GM23338 (cell line): Measurements from ENCODE around the gene SELENOM. TPM values are rescaled to one million over a fixed set of nuclear protein-coding genes. Genes with fewer than 3 reads are reported as not detected.
"Not testable (repeated sequence)": the region's sequence is repeated elsewhere in the genome, so short reads cannot be mapped to it uniquely, and the experiment has no call there.

Source experiments
- ATAC-seq: fragments of 200-7000 bp; cut with Tn5 transposase; 3 replicates; pipeline ENCODE4 v1.9.1; 2020
- DNase-seq: peaks from one replicate; pipeline ENCODE4 v3.0.0-alpha.2; 2015; ENCODE audit warnings: low spot score
- H2AFZ ChIP-seq: fragments of 200-600 bp; sonication (generic); 2 replicates; pipeline ENCODE4 v1.8.0; 2016; ENCODE audit warnings: antibody characterized with exemption, mild to moderate bottlenecking, moderate library complexity
- H3F3A ChIP-seq: fragments of 200-600 bp; sonication (generic); replicated peaks from 2 replicates; pipeline ENCODE4 v1.8.0; 2017; ENCODE audit warnings: antibody characterized with exemption, mixed run types, low read depth
- H3K27ac ChIP-seq: fragments of 200-600 bp; sonication (generic); 2 replicates; pipeline ENCODE4 v1.6.1; 2016; ENCODE audit warnings: low read depth
- H3K27me3 ChIP-seq: fragments of 200-600 bp; sonication (generic); 2 replicates; pipeline ENCODE4 v1.8.0; 2016; ENCODE audit warnings: mild to moderate bottlenecking, mixed run types, moderate library complexity; ENCODE audit not compliant: insufficient read depth
- H3K36me3 ChIP-seq: fragments of 200-600 bp; sonication (generic); 2 replicates; pipeline ENCODE4 v1.8.0; 2016; ENCODE audit warnings: mild to moderate bottlenecking; ENCODE audit not compliant: insufficient read depth
- H3K4me1 ChIP-seq: fragments of 200-600 bp; sonication (generic); 2 replicates; pipeline ENCODE4 v1.8.0; 2016; ENCODE audit warnings: mild to moderate bottlenecking, moderate library complexity; ENCODE audit not compliant: insufficient read depth
- H3K4me2 ChIP-seq: fragments of 200-600 bp; sonication (generic); 2 replicates; pipeline ENCODE4 v1.7.1; 2017; ENCODE audit warnings: mixed run types
- H3K4me3 ChIP-seq: fragments of 200-600 bp; sonication (generic); 2 replicates; pipeline ENCODE4 v1.6.1; 2016; ENCODE audit warnings: mixed run types
- H3K79me2 ChIP-seq: fragments of 200-600 bp; sonication (generic); replicated peaks from 2 replicates; pipeline ENCODE4 v1.8.0; 2017; ENCODE audit warnings: mild to moderate bottlenecking; ENCODE audit not compliant: insufficient read depth
- H3K9me2 ChIP-seq: fragments of 200-600 bp; sonication (generic); 2 replicates; pipeline ENCODE4 v1.8.0; 2017; ENCODE audit not compliant: insufficient read depth
- H4K20me1 ChIP-seq: fragments of 200-600 bp; sonication (generic); replicated peaks from 2 replicates; pipeline ENCODE4 v1.8.0; 2017; ENCODE audit warnings: mild to moderate bottlenecking; ENCODE audit not compliant: insufficient read depth
- H3K27ac Mint-ChIP-seq: 2 replicates; pipeline ENCODE4 v1.8.0; 2020; ENCODE audit warnings: inconsistent platforms, mild to moderate bottlenecking, moderate library complexity, mixed read lengths
- H3K27me3 Mint-ChIP-seq: 3 replicates; pipeline ENCODE4 v1.8.0; 2022; ENCODE audit warnings: low read depth, mild to moderate bottlenecking, moderate library complexity, mixed read lengths, inconsistent platforms; ENCODE audit not compliant: insufficient read depth, poor library complexity
- H3K36me3 Mint-ChIP-seq: 3 replicates; pipeline ENCODE4 v1.8.0; 2021; ENCODE audit warnings: low read depth, mild to moderate bottlenecking, inconsistent platforms, moderate library complexity, mixed read lengths
- H3K4me1 Mint-ChIP-seq: 3 replicates; pipeline ENCODE4 v1.8.0; 2020; ENCODE audit warnings: mild to moderate bottlenecking, inconsistent platforms, mixed read lengths
- H3K4me3 Mint-ChIP-seq: 3 replicates; pipeline ENCODE4 v1.8.0; 2021; ENCODE audit warnings: moderate library complexity, mild to moderate bottlenecking, inconsistent platforms, mixed read lengths
- H3K9me3 Mint-ChIP-seq: 3 replicates; pipeline ENCODE4 v1.8.0; 2020; ENCODE audit warnings: moderate library complexity, mild to moderate bottlenecking, inconsistent platforms, mixed read lengths
- STAT1 ChIP-seq: IDR thresholded peaks from one replicate; pipeline ENCODE4 v1.6.1; 2016; ENCODE audit warnings: antibody characterized with exemption; ENCODE audit not compliant: unreplicated experiment
- polyA plus RNA-seq: library from polyadenylated mRNA; unstranded; fragments of >200 nt; fragmentation: Nextera tagmentation; extraction: Ambion mirVana; gene quantifications from 2 replicates; pipeline ENCODE4 v1.2.1, GENCODE V29; 2016
- total RNA-seq: library from RNA; depleted of rRNA; stranded (reverse); fragments of >200 nt; shearing (Covaris generic); gene quantifications from 2 replicates; pipeline ENCODE4 v1.2.3, GENCODE V29; 2014
- TF ChIP-seq, protein P1 (sequence below): fragments of 250-450 bp; sonication (Bioruptor Pico); IDR thresholded peaks from 2 replicates; pipeline ENCODE4 v1.5.0; 2020; ENCODE audit warnings: mild to moderate bottlenecking, moderate library complexity
- TF ChIP-seq, protein P2 (sequence below): IDR thresholded peaks from one replicate; pipeline ENCODE4 v1.6.1; 2018; ENCODE audit warnings: antibody characterized with exemption; ENCODE audit not compliant: unreplicated experiment

SELENOM gene
- total and polyA plus RNA-seq, 2 experiments from 2014 or later, result 44.9 to 50.8 TPM

DNA sequence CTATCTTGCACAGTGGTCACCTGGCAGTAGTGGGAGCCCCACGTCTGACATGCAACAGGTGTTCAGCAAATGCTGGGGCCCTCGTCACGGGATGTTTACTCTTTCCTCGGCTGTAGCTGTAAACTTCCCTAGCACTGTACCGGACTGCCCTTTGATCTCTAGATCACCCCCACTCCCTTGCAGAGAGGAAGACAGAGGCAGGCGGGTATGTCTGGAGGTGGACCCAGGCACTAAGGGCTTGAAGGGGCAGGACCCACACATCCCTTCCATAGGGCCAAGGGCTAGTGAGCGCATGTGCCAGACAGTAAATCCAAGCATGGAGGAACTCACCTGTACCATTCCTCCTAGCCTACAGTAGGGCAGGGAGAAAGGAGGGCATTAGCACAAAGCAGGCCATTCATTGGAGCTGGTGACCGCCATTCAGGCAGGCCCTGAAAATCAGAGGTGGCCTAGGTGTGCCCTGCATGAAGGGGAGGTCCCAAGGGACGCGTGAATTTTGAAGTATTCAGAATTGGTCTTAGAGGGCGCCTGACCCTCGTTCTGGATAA, 28.2 kb downstream of the SELENOM start (continued):
- TF ChIP-seq, protein P1, sequence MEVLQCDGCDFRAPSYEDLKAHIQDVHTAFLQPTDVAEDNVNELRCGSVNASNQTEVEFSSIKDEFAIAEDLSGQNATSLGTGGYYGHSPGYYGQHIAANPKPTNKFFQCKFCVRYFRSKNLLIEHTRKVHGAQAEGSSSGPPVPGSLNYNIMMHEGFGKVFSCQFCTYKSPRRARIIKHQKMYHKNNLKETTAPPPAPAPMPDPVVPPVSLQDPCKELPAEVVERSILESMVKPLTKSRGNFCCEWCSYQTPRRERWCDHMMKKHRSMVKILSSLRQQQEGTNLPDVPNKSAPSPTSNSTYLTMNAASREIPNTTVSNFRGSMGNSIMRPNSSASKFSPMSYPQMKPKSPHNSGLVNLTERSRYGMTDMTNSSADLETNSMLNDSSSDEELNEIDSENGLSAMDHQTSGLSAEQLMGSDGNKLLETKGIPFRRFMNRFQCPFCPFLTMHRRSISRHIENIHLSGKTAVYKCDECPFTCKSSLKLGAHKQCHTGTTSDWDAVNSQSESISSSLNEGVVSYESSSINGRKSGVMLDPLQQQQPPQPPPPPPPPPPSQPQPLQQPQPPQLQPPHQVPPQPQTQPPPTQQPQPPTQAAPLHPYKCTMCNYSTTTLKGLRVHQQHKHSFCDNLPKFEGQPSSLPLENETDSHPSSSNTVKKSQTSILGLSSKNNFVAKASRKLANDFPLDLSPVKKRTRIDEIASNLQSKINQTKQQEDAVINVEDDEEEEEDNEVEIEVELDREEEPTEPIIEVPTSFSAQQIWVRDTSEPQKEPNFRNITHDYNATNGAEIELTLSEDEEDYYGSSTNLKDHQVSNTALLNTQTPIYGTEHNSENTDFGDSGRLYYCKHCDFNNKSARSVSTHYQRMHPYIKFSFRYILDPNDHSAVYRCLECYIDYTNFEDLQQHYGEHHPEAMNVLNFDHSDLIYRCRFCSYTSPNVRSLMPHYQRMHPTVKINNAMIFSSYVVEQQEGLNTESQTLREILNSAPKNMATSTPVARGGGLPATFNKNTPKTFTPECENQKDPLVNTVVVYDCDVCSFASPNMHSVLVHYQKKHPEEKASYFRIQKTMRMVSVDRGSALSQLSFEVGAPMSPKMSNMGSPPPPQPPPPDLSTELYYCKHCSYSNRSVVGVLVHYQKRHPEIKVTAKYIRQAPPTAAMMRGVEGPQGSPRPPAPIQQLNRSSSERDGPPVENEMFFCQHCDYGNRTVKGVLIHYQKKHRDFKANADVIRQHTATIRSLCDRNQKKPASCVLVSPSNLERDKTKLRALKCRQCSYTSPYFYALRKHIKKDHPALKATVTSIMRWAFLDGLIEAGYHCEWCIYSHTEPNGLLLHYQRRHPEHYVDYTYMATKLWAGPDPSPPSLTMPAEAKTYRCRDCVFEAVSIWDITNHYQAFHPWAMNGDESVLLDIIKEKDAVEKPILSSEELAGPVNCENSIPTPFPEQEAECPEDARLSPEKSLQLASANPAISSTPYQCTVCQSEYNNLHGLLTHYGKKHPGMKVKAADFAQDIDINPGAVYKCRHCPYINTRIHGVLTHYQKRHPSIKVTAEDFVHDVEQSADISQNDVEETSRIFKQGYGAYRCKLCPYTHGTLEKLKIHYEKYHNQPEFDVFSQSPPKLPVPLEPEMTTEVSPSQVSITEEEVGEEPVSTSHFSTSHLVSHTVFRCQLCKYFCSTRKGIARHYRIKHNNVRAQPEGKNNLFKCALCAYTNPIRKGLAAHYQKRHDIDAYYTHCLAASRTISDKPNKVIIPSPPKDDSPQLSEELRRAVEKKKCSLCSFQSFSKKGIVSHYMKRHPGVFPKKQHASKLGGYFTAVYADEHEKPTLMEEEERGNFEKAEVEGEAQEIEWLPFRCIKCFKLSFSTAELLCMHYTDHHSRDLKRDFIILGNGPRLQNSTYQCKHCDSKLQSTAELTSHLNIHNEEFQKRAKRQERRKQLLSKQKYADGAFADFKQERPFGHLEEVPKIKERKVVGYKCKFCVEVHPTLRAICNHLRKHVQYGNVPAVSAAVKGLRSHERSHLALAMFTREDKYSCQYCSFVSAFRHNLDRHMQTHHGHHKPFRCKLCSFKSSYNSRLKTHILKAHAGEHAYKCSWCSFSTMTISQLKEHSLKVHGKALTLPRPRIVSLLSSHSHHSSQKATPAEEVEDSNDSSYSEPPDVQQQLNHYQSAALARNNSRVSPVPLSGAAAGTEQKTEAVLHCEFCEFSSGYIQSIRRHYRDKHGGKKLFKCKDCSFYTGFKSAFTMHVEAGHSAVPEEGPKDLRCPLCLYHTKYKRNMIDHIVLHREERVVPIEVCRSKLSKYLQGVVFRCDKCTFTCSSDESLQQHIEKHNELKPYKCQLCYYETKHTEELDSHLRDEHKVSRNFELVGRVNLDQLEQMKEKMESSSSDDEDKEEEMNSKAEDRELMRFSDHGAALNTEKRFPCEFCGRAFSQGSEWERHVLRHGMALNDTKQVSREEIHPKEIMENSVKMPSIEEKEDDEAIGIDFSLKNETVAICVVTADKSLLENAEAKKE (CRISPR knock-in tag), result no peak
- TF ChIP-seq STAT1, result no peak
- TF ChIP-seq, protein P2, sequence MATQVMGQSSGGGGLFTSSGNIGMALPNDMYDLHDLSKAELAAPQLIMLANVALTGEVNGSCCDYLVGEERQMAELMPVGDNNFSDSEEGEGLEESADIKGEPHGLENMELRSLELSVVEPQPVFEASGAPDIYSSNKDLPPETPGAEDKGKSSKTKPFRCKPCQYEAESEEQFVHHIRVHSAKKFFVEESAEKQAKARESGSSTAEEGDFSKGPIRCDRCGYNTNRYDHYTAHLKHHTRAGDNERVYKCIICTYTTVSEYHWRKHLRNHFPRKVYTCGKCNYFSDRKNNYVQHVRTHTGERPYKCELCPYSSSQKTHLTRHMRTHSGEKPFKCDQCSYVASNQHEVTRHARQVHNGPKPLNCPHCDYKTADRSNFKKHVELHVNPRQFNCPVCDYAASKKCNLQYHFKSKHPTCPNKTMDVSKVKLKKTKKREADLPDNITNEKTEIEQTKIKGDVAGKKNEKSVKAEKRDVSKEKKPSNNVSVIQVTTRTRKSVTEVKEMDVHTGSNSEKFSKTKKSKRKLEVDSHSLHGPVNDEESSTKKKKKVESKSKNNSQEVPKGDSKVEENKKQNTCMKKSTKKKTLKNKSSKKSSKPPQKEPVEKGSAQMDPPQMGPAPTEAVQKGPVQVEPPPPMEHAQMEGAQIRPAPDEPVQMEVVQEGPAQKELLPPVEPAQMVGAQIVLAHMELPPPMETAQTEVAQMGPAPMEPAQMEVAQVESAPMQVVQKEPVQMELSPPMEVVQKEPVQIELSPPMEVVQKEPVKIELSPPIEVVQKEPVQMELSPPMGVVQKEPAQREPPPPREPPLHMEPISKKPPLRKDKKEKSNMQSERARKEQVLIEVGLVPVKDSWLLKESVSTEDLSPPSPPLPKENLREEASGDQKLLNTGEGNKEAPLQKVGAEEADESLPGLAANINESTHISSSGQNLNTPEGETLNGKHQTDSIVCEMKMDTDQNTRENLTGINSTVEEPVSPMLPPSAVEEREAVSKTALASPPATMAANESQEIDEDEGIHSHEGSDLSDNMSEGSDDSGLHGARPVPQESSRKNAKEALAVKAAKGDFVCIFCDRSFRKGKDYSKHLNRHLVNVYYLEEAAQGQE, result no peak

DNA sequence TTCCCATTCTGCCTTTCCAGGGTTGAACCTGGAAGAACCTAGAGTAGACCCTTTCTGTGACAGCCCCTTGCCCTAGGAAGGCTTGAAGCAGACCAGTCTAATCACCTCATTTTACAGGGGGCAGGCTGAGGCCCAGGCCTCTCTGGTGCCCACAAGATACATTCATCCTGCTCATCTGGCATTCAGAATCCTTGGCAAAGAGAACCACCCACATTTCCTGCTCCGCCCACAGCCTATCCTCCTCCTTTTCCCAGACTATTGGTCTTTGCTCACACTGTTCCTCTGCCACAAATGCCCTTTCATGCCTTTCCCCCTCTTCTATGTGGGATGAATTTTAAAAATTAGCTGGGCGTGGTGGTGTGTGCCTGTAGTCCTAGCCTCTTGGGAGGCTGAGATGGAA, 29.0 kb downstream of the SELENOM start:
- not testable (repeated sequence) for H3K27ac ChIP-seq, H3K27ac Mint-ChIP-seq, DNase-seq, H3K4me3 Mint-ChIP-seq, H3F3A ChIP-seq, H3K36me3 Mint-ChIP-seq, H3K27me3 ChIP-seq, ATAC-seq, H3K79me2 ChIP-seq, H3K4me3 ChIP-seq, H3K4me2 ChIP-seq, H2AFZ ChIP-seq, H4K20me1 ChIP-seq, H3K9me3 Mint-ChIP-seq, H3K9me2 ChIP-seq, H3K36me3 ChIP-seq
- H3K4me1 ChIP-seq, result peaks cover 14% of the 10 kb centered on the region
- Mint-ChIP-seq H3K27me3 (peaks cover 18% of the 10 kb centered on the region), H3K4me1 (peaks cover 26% of the 10 kb centered on the region)
